Naive thymus-derived CD4-positive, alpha-beta T cell (primary cell): ENCODE results near the gene SPRR5. TPM values are rescaled to one million over a fixed set of nuclear protein-coding genes. Genes with fewer than 3 reads are reported as not detected.

Experiments
- ATAC-seq: fragments of 150-1000 bp; cut with Tn5 transposase; 2 replicates; pipeline ENCODE4 v1.10.0; 2021; ENCODE audit warnings: mild to moderate bottlenecking, moderate library complexity
- CTCF ChIA-PET: fragments of 350-600 bp; sonication (Branson Sonifier 250); formaldehyde crosslinking; loops from one replicate; lab custom pipeline; 2021; ENCODE audit warnings: antibody characterized with exemption; lab: Charles Lee
- POLR2A ChIA-PET: fragments of 350-600 bp; sonication (Branson Sonifier 250); formaldehyde crosslinking; loops from one replicate; lab custom pipeline; 2021; ENCODE audit warnings: antibody characterized with exemption, inconsistent platforms; lab: Charles Lee
- DNase-seq, 9 donors: peaks; one replicate each; pipeline versions ENCODE4 v3.0.0 to v3.0.0-alpha.2; 2020 to 2022; ENCODE audit warnings: mixed read lengths in 1 of 9
- H3K27ac ChIP-seq: one replicate; pipeline ENCODE4 v1.7.0; 2013; ENCODE audit warnings: mild to moderate bottlenecking, low read depth, low read length, moderate library complexity
- H3K27me3 ChIP-seq, 2 donors: one replicate each; pipeline ENCODE4 v1.7.0; 2013; ENCODE audit warnings: low read length in 2 of 2, mild to moderate bottlenecking in 2 of 2, moderate library complexity in 2 of 2; ENCODE audit not compliant: control insufficient read depth in 2 of 2, insufficient read depth in 2 of 2
- H3K36me3 ChIP-seq, 3 experiments: 1 replicate in 2 of 3; 2 replicates in 1 of 3; pipeline ENCODE4 v1.7.0; 2013; ENCODE audit warnings: low read length in 3 of 3, mild to moderate bottlenecking in 3 of 3, moderate library complexity in 1 of 3; ENCODE audit not compliant: insufficient read depth in 3 of 3, control insufficient read depth in 2 of 3
- H3K4me1 ChIP-seq, 2 donors: one replicate each; pipeline ENCODE4 v1.7.0; 2013; ENCODE audit warnings: low read length in 2 of 2, mild to moderate bottlenecking in 2 of 2, moderate library complexity in 1 of 2; ENCODE audit not compliant: control insufficient read depth in 2 of 2, insufficient read depth in 2 of 2
- H3K4me3 ChIP-seq: 2 replicates; pipeline ENCODE4 v1.7.0; 2013; ENCODE audit warnings: mild to moderate bottlenecking, low read length
- H3K9me3 ChIP-seq, 3 experiments: 1 replicate in 2 of 3; 2 replicates in 1 of 3; pipeline ENCODE4 v1.7.0; 2013; ENCODE audit warnings: low read length in 3 of 3; ENCODE audit not compliant: control insufficient read depth in 2 of 3
- H3K27ac Mint-ChIP-seq, 9 donors: one replicate each; pipeline ENCODE4 v1.8.0; 2020 to 2022; ENCODE audit warnings: mixed read lengths in 9 of 9, mild to moderate bottlenecking in 8 of 9, moderate library complexity in 5 of 9, inconsistent platforms in 2 of 9
- H3K27me3 Mint-ChIP-seq, 5 donors: one replicate each; pipeline ENCODE4 v1.8.0; 2021 to 2022; ENCODE audit warnings: mixed read lengths in 5 of 5, mild to moderate bottlenecking in 1 of 5
- H3K36me3 Mint-ChIP-seq, 5 donors: one replicate each; pipeline ENCODE4 v1.8.0; 2020 to 2022; ENCODE audit warnings: mixed read lengths in 5 of 5, mild to moderate bottlenecking in 3 of 5, inconsistent platforms in 1 of 5
- H3K4me1 Mint-ChIP-seq, 7 donors: one replicate each; pipeline ENCODE4 v1.8.0; 2020 to 2022; ENCODE audit warnings: mixed read lengths in 7 of 7, mild to moderate bottlenecking in 3 of 7, inconsistent platforms in 1 of 7
- H3K4me3 Mint-ChIP-seq, 10 donors: one replicate each; pipeline ENCODE4 v1.8.0; 2020 to 2022; ENCODE audit warnings: mild to moderate bottlenecking in 10 of 10, mixed read lengths in 10 of 10, moderate library complexity in 6 of 10, inconsistent platforms in 2 of 10
- H3K9me3 Mint-ChIP-seq, 11 donors: one replicate each; pipeline ENCODE4 v1.8.0; 2020 to 2022; ENCODE audit warnings: mixed read lengths in 11 of 11, mild to moderate bottlenecking in 4 of 11, inconsistent platforms in 1 of 11, moderate library complexity in 1 of 11
- intact Hi-C, 2 donors: fragments of 100-400 bp; cut with micrococcal nuclease; formaldehyde crosslinking; loops; one replicate each; pipeline ENCODE4 v1.15.1; 2023
- polyA plus RNA-seq, 2 donors: library from polyadenylated mRNA; unstranded; fragments of 300-500 nt; fragmentation: Illumina TruSeq; gene quantifications; one replicate each; pipeline ENCODE4 v1.2.3, GENCODE V29; 2021
- total RNA-seq, 6 experiments: library from RNA in 5 of 6; stranded (reverse) in 5 of 6; gene quantifications; 1 replicate in 5 of 6; 2 replicates in 1 of 6; pipeline ENCODE4 v1.2.3 and lab custom pipeline; 2021 to 2026

Gene SPRR5
- total and polyA plus RNA-seq, 7 experiments from 2014 or later, result not detected

GRCh38 chr1:152977614-152978013, 30.6 kb downstream of the SPRR5 start:
- H3K27ac ChIP-seq, result no peak overlapping the region
- no peaks in the 10 kb centered on the region for H3K4me1 ChIP-seq
- DNase-seq (no peak), ATAC-seq (no peak)
- Mint-ChIP-seq H3K4me3 (no peak overlapping the region), H3K9me3 (peaks cover 0 to 3% (median 0%) of the 10 kb centered on the region in 11 donors), H3K27ac (no peak overlapping the region), H3K4me1 (no peaks in the 10 kb centered on the region), H3K36me3 (peaks cover 0 to 5% (median 0%) of the 10 kb centered on the region in 5 donors), H3K27me3 (peaks cover 6 to 43% (median 38%) of the 10 kb centered on the region in 5 donors)
- ChIA-PET POLR2A (no interaction called here), CTCF (no interaction called here)
- H3K4me3 ChIP-seq, result no peak overlapping the region
- intact Hi-C loops, result no loop called here
- no peaks in the 10 kb centered on the region for H3K9me3 ChIP-seq
- no peaks in the 10 kb centered on the region for H3K36me3 ChIP-seq
- H3K27me3 ChIP-seq, result no peaks in the 10 kb centered on the region

DNA sequence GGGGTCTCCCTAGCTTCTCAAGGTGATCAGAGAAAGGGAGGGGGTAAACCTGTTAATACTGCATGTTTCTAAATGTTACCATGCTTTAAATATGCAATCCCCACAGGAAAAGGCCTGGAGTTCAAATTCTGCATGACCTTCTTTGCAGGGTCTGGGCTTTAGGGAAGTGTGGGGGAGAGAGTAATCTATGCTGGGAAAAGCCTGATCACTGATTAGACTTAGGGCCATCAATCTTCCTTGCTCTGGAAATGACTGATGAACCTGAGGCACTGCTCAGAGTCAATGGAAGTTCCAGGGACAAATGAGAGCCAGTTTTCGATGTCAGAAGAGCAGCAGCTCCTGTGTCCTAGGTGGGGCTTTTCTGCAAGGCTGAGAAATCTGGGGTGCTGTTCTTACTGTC, 33.7 kb downstream of the SPRR5 start:
- no peaks in the 10 kb centered on the region for H3K27me3 ChIP-seq
- no peaks in the 10 kb centered on the region for H3K36me3 ChIP-seq
- no peak overlapping the region for H3K27ac ChIP-seq
- H3K4me1 Mint-ChIP-seq, result no peaks in the 10 kb centered on the region
- H3K4me3 ChIP-seq, result no peak overlapping the region
- no peak for DNase-seq
- CTCF ChIA-PET, result no interaction called here
- peaks cover 0 to 3% (median 0%) of the 10 kb centered on the region in 11 donors for H3K9me3 Mint-ChIP-seq
- peaks cover 6 to 43% (median 41%) of the 10 kb centered on the region in 5 donors for H3K27me3 Mint-ChIP-seq
- H3K4me1 ChIP-seq, result no peaks in the 10 kb centered on the region
- H3K4me3 Mint-ChIP-seq, result no peak overlapping the region
- H3K27ac Mint-ChIP-seq, result no peak overlapping the region
- intact Hi-C loops, result no loop called here
- ATAC-seq, result no peak
- H3K36me3 Mint-ChIP-seq, result peaks cover 0 to 5% (median 0%) of the 10 kb centered on the region in 5 donors
- H3K9me3 ChIP-seq, result no peaks in the 10 kb centered on the region
- POLR2A ChIA-PET, result no interaction called here

GRCh38 chr1:152981146-152981871, 34.3 kb downstream of the SPRR5 start:
- no peak for DNase-seq
- no peaks in the 10 kb centered on the region for H3K27me3 ChIP-seq
- Mint-ChIP-seq H3K36me3 (peaks cover 0 to 5% (median 0%) of the 10 kb centered on the region in 5 donors), H3K27ac (no peak overlapping the region), H3K4me1 (no peaks in the 10 kb centered on the region), H3K4me3 (no peak overlapping the region), H3K27me3 (peaks cover 3 to 49% (median 40%) of the 10 kb centered on the region in 5 donors), H3K9me3 (peaks cover 0 to 3% (median 0%) of the 10 kb centered on the region in 11 donors)
- H3K36me3 ChIP-seq, result no peaks in the 10 kb centered on the region
- no peak overlapping the region for H3K27ac ChIP-seq
- no peaks in the 10 kb centered on the region for H3K9me3 ChIP-seq
- POLR2A ChIA-PET, result no interaction called here
- intact Hi-C loops, result no loop called here
- CTCF ChIA-PET, result no interaction called here
- H3K4me3 ChIP-seq, result no peak overlapping the region
- H3K4me1 ChIP-seq, result no peaks in the 10 kb centered on the region
- ATAC-seq, result no peak

DNA sequence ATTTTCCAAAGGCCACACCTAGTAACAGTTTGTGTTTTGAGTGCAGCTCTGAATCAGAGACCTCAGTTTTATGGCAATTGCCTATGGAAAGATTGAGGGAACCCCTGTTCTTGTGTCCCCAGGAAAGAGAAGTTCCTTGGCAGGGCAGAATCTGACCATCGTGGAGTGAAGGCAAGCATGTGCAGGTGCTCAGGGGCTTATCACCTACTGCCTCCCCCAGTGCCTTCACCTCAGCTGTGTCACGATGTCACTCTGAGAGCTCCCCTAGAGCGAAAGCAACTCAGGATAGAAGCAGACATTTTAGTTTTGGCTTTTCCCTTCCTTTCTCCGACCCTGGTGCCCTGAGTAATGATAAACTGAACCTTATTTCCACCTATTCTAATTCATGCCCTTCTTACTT, 35.1 kb downstream of the SPRR5 start:
- Histone ChIP-seq H3K27me3 (no peaks in the 10 kb centered on the region), H3K4me3 (no peak overlapping the region), H3K27ac (no peak overlapping the region), H3K4me1 (no peaks in the 10 kb centered on the region), H3K36me3 (no peaks in the 10 kb centered on the region), H3K9me3 (no peaks in the 10 kb centered on the region)
- H3K27ac Mint-ChIP-seq, result no peak overlapping the region
- peaks cover 0 to 5% (median 0%) of the 10 kb centered on the region in 5 donors for H3K36me3 Mint-ChIP-seq
- peaks cover 0 to 5% (median 0%) of the 10 kb centered on the region in 11 donors for H3K9me3 Mint-ChIP-seq
- DNase-seq (no peak), ATAC-seq (no peak)
- POLR2A ChIA-PET, result no interaction called here
- CTCF ChIA-PET, result no interaction called here
- no peak overlapping the region for H3K4me3 Mint-ChIP-seq
- intact Hi-C loops, result no loop called here
- H3K4me1 Mint-ChIP-seq, result no peaks in the 10 kb centered on the region
- peaks cover 3 to 53% (median 43%) of the 10 kb centered on the region in 5 donors for H3K27me3 Mint-ChIP-seq

GRCh38 chr1:152983234-152983633, 36.2 kb downstream of the SPRR5 start:
- H3K27ac ChIP-seq, result no peak overlapping the region
- Mint-ChIP-seq H3K9me3 (peaks cover 0 to 9% (median 0%) of the 10 kb centered on the region in 11 donors), H3K4me1 (no peaks in the 10 kb centered on the region), H3K4me3 (no peak overlapping the region), H3K27me3 (peaks cover 12 to 65% (median 48%) of the 10 kb centered on the region in 5 donors), H3K36me3 (peaks cover 0 to 5% (median 0%) of the 10 kb centered on the region in 5 donors), H3K27ac (no peak overlapping the region)
- ChIA-PET CTCF (no interaction called here), POLR2A (no interaction called here)
- H3K27me3 ChIP-seq, result no peaks in the 10 kb centered on the region
- H3K9me3 ChIP-seq, result no peaks in the 10 kb centered on the region
- intact Hi-C loops, result no loop called here
- H3K4me3 ChIP-seq, result no peak overlapping the region
- no peaks in the 10 kb centered on the region for H3K4me1 ChIP-seq
- DNase-seq, result no peak
- no peak for ATAC-seq
- no peaks in the 10 kb centered on the region for H3K36me3 ChIP-seq

DNA sequence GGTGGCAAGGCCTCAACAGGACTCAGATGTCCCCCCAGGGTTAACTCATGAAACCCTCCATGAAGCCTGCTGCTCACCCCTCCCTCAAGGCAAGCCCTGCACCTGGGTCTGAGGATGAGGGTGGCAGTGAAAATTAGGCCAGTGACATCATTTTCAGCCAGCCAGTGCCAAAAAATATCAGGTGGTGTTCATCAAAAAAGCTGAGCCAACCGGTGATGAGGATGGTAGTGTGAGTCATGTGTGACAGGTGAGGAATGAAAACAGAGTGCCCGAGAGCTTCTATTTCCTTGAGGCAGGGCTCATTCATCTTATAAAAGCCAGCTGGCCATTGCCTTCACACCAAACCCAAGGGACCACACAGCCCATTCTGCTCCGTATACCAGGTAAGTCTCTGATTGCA, 36.7 kb downstream of the SPRR5 start, which contains the start of gene SPRR1A:
TSS of gene SPRR1A (plus strand) at position 339 of the 400 bp plus-strand sequence. CDS start 1,150 bp downstream, outside the sequence.
- Mint-ChIP-seq H3K4me3 (no peak within 1 kb of the TSS), H3K4me1 (no peaks in the 10 kb centered on the region), H3K27ac (no peak within 1 kb of the TSS), H3K9me3 (peaks cover 0 to 9% (median 0%) of the 10 kb centered on the region in 11 donors), H3K36me3 (peaks cover 0 to 5% (median 0%) of the 10 kb centered on the region in 5 donors), H3K27me3 (peaks cover 12 to 70% (median 52%) of the 10 kb centered on the region in 5 donors)
- intact Hi-C loops, result no loop called here
- no peak for ATAC-seq
- Histone ChIP-seq H3K9me3 (no peaks in the 10 kb centered on the region), H3K36me3 (no peaks in the 10 kb centered on the region), H3K4me1 (no peaks in the 10 kb centered on the region), H3K4me3 (no peak within 1 kb of the TSS), H3K27ac (no peak within 1 kb of the TSS), H3K27me3 (no peaks in the 10 kb centered on the region)
- ChIA-PET CTCF (no interaction called here), POLR2A (no interaction called here)
- no peak for DNase-seq

GRCh38 chr1:152986578-152986977, 39.6 kb downstream of the SPRR5 start:
- Mint-ChIP-seq H3K4me1 (no peaks in the 10 kb centered on the region), H3K4me3 (no peak overlapping the region), H3K27me3 (peaks cover 16 to 54% (median 43%) of the 10 kb centered on the region in 5 donors), H3K9me3 (peaks cover 0 to 9% (median 0%) of the 10 kb centered on the region in 11 donors), H3K36me3 (no peaks in the 10 kb centered on the region), H3K27ac (no peak overlapping the region)
- CTCF ChIA-PET, result no interaction called here
- DNase-seq, result no peak
- Histone ChIP-seq H3K27ac (no peak overlapping the region), H3K9me3 (no peaks in the 10 kb centered on the region), H3K27me3 (no peaks in the 10 kb centered on the region), H3K4me1 (no peaks in the 10 kb centered on the region), H3K4me3 (no peak overlapping the region), H3K36me3 (no peaks in the 10 kb centered on the region)
- intact Hi-C loops, result no loop called here
- POLR2A ChIA-PET, result no interaction called here
- no peak for ATAC-seq
